ENCODE data around the gene PARVG.

DNA sequence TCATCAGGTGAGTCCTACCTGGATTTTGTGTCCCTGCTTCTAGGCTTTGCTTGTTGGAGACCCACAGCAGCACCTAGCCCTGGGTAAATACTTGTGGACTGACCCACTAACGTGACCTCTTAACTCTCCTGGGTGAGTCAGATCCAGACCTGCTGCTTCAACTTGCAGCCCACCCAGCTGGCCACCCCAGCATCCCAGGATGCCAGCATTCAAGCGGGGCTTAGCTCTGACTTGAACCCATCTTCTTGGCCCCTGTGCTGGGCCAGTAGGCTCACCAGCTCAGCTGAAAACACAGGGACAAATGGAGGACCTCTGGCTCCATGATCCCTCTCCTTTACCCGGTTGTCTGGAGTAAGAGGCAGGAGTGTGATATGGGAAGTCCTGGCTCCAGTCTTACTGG, 33.5 kb downstream of the PARVG start:
- TF ChIP-seq, protein P1, sequence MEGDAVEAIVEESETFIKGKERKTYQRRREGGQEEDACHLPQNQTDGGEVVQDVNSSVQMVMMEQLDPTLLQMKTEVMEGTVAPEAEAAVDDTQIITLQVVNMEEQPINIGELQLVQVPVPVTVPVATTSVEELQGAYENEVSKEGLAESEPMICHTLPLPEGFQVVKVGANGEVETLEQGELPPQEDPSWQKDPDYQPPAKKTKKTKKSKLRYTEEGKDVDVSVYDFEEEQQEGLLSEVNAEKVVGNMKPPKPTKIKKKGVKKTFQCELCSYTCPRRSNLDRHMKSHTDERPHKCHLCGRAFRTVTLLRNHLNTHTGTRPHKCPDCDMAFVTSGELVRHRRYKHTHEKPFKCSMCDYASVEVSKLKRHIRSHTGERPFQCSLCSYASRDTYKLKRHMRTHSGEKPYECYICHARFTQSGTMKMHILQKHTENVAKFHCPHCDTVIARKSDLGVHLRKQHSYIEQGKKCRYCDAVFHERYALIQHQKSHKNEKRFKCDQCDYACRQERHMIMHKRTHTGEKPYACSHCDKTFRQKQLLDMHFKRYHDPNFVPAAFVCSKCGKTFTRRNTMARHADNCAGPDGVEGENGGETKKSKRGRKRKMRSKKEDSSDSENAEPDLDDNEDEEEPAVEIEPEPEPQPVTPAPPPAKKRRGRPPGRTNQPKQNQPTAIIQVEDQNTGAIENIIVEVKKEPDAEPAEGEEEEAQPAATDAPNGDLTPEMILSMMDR (conservative IDR thresholded peaks at IDR 0.05; ENCODE audit: low read depth, low read length) = no peak
- TF ChIP-seq EZH2 (IDR thresholded peaks at IDR 0.05; ENCODE audit: low read length, unreplicated experiment) = no peak
